GM13976 (cell line): ENCODE data around the gene LRRC2.

Experiments used
- DNase-seq: peaks from one replicate; pipeline ENCODE4 v3.0.0; 2012; ENCODE audit warnings: low spot score
- CTCF ChIP-seq: IDR thresholded peaks from 2 replicates; pipeline ENCODE4 v1.5.1; 2012; ENCODE audit warnings: borderline replicate concordance, mild to moderate bottlenecking; ENCODE audit not compliant: insufficient read depth; ENCODE audit errors: extremely low read depth, missing control alignments, control extremely low read depth
- in situ Hi-C: fragments of 300-500 bp; cut with MboI; formaldehyde crosslinking; loops from one replicate; pipeline ENCODE4 v1.12.0; 2022; ENCODE audit warnings: low sequenced_read_pairs, mixed read lengths, inconsistent platforms; ENCODE audit not compliant: unreplicated experiment

Gene LRRC2

GRCh38 chr3:46469680-46470357, 96.3 kb downstream of the LRRC2 start:
- no peak for DNase-seq
- in situ Hi-C loops: no loop called here
- TF ChIP-seq CTCF: no peak

GRCh38 chr3:46468753-46469600, 97.1 kb downstream of the LRRC2 start:
- no peak for TF ChIP-seq CTCF
- in situ Hi-C loops: no loop called here

GRCh38 chr3:46467562-46467961, 98.5 kb downstream of the LRRC2 start:
- no peak for DNase-seq
- in situ Hi-C loops: no loop called here
- no peak for TF ChIP-seq CTCF

More at GRCh38 chr3:46468753-46469600, 97.1 kb downstream of the LRRC2 start:
- DNase-seq: no peak

GRCh38 chr3:46466871-46467403, 99.2 kb downstream of the LRRC2 start:
- DNase-seq: no peak
- no peak for TF ChIP-seq CTCF
- in situ Hi-C loops: no loop called here

GRCh38 chr3:46466273-46466672, 99.8 kb downstream of the LRRC2 start:
- no peak for TF ChIP-seq CTCF
- no peak for DNase-seq
- in situ Hi-C loops: no loop called here
